Stimulated activated naive CD8-positive, alpha-beta T cell treated with anti-CD3 and anti-CD28 coated beads, Interleukin-15, Interleukin-2, amounts not matched to agents 100 ng/mL and 50 ng/mL, for 24 hours (primary cell): ENCODE measurements around the gene ZYX.

Source experiments
- H3K27ac Mint-ChIP-seq: one replicate; pipeline ENCODE4 v1.8.0; 2021; ENCODE audit warnings: mild to moderate bottlenecking, mixed read lengths
- H3K27me3 Mint-ChIP-seq: one replicate; pipeline ENCODE4 v1.8.0; 2021; ENCODE audit warnings: mixed read lengths
- H3K36me3 Mint-ChIP-seq: one replicate; pipeline ENCODE4 v1.8.0; 2021; ENCODE audit warnings: low read depth, mixed read lengths
- H3K4me1 Mint-ChIP-seq: one replicate; pipeline ENCODE4 v1.8.0; 2021; ENCODE audit warnings: low read depth, mixed read lengths
- H3K4me3 Mint-ChIP-seq: one replicate; pipeline ENCODE4 v1.8.0; 2021; ENCODE audit warnings: mild to moderate bottlenecking, mixed read lengths
- H3K9me3 Mint-ChIP-seq: one replicate; pipeline ENCODE4 v1.8.0; 2021; ENCODE audit warnings: mixed read lengths

Gene ZYX

GRCh38 chr7:143356414-143357050 lies 24.6 kb upstream of the ZYX start:
- Mint-ChIP-seq H3K4me1 (no peaks in the 10 kb centered on the region), H3K4me3 (no peak overlapping the region), H3K9me3 (no peaks in the 10 kb centered on the region), H3K27me3 (peaks cover 9% of the 10 kb centered on the region), H3K27ac (no peak overlapping the region), H3K36me3 (no peaks in the 10 kb centered on the region)

- Mint-ChIP-seq H3K36me3 (no peaks in the 10 kb centered on the region), H3K4me1 (no peaks in the 10 kb centered on the region), H3K27me3 (peaks cover 16% of the 10 kb centered on the region), H3K4me3 (no peak overlapping the region), H3K27ac (no peak overlapping the region), H3K9me3 (no peaks in the 10 kb centered on the region)
Measured at GRCh38 chr7:143358626-143359025, 22.5 kb upstream of the ZYX start.

- H3K9me3 Mint-ChIP-seq = no peaks in the 10 kb centered on the region
- no peaks in the 10 kb centered on the region for H3K4me1 Mint-ChIP-seq
- H3K36me3 Mint-ChIP-seq = no peaks in the 10 kb centered on the region
- H3K4me3 Mint-ChIP-seq = no peak overlapping the region
- peaks cover 28% of the 10 kb centered on the region for H3K27me3 Mint-ChIP-seq
- H3K27ac Mint-ChIP-seq = no peak overlapping the region
Measured at GRCh38 chr7:143359771-143360353, 21.3 kb upstream of the ZYX start.

- Mint-ChIP-seq H3K9me3 (no peaks in the 10 kb centered on the region), H3K36me3 (no peaks in the 10 kb centered on the region), H3K4me3 (peak overlapping the region; percentile 33), H3K27ac (no peak overlapping the region), H3K4me1 (no peaks in the 10 kb centered on the region), H3K27me3 (peaks cover 33% of the 10 kb centered on the region)
Measured at GRCh38 chr7:143360788-143361551, 20.2 kb upstream of the ZYX start.

GRCh38 chr7:143361552-143362130 lies 19.5 kb upstream of the ZYX start:
- H3K27ac Mint-ChIP-seq = no peak overlapping the region
- H3K4me1 Mint-ChIP-seq = no peaks in the 10 kb centered on the region
- H3K36me3 Mint-ChIP-seq = no peaks in the 10 kb centered on the region
- peak overlapping the region; percentile 84 for H3K4me3 Mint-ChIP-seq
- no peaks in the 10 kb centered on the region for H3K9me3 Mint-ChIP-seq
- peaks cover 37% of the 10 kb centered on the region for H3K27me3 Mint-ChIP-seq

GRCh38 chr7:143362131-143363015 lies 18.8 kb upstream of the ZYX start, which contains the start of gene FAM131B:
FAM131B (minus strand) TSS chr7:143362713; CDS start chr7:143362603, 110 bp downstream.
- no peak within 1 kb of the TSS for H3K27ac Mint-ChIP-seq
- H3K4me1 Mint-ChIP-seq = no peaks in the 10 kb centered on the region
- no peaks in the 10 kb centered on the region for H3K9me3 Mint-ChIP-seq
- no peaks in the 10 kb centered on the region for H3K36me3 Mint-ChIP-seq
- H3K27me3 Mint-ChIP-seq = peaks cover 37% of the 10 kb centered on the region
- H3K4me3 Mint-ChIP-seq = peak within 1 kb of the TSS; percentile 84

GRCh38 chr7:143363016-143363937 lies 17.9 kb upstream of the ZYX start:
- Mint-ChIP-seq H3K4me3 (peak overlapping the region; percentile 69), H3K9me3 (no peaks in the 10 kb centered on the region), H3K36me3 (no peaks in the 10 kb centered on the region), H3K4me1 (no peaks in the 10 kb centered on the region), H3K27me3 (peaks cover 37% of the 10 kb centered on the region), H3K27ac (no peak overlapping the region)

GRCh38 chr7:143367972-143368371 lies 13.2 kb upstream of the ZYX start:
- no peaks in the 10 kb centered on the region for H3K9me3 Mint-ChIP-seq
- no peaks in the 10 kb centered on the region for H3K36me3 Mint-ChIP-seq
- H3K27me3 Mint-ChIP-seq = peaks cover 27% of the 10 kb centered on the region
- H3K4me1 Mint-ChIP-seq = peaks cover 21% of the 10 kb centered on the region
- no peak overlapping the region for H3K27ac Mint-ChIP-seq
- no peak overlapping the region for H3K4me3 Mint-ChIP-seq

- Mint-ChIP-seq H3K27me3 (peaks cover 23% of the 10 kb centered on the region), H3K4me3 (no peak overlapping the region), H3K36me3 (no peaks in the 10 kb centered on the region), H3K4me1 (peaks cover 25% of the 10 kb centered on the region), H3K27ac (no peak overlapping the region), H3K9me3 (no peaks in the 10 kb centered on the region)
Measured at GRCh38 chr7:143368387-143368786, 12.8 kb upstream of the ZYX start.

- peak overlapping the region; percentile 34 for H3K27ac Mint-ChIP-seq
- H3K4me1 Mint-ChIP-seq = peaks cover 41% of the 10 kb centered on the region
- H3K9me3 Mint-ChIP-seq = no peaks in the 10 kb centered on the region
- H3K4me3 Mint-ChIP-seq = no peak overlapping the region
- H3K36me3 Mint-ChIP-seq = no peaks in the 10 kb centered on the region
- H3K27me3 Mint-ChIP-seq = peaks cover 7% of the 10 kb centered on the region
Measured at GRCh38 chr7:143369678-143370651, 11.2 kb upstream of the ZYX start.

GRCh38 chr7:143372070-143372469 lies 9.1 kb upstream of the ZYX start:
- peaks cover 61% of the 10 kb centered on the region for H3K4me1 Mint-ChIP-seq

GRCh38 chr7:143373255-143373794 lies 7.8 kb upstream of the ZYX start:
- H3K27ac Mint-ChIP-seq = no peak overlapping the region
- no peaks in the 10 kb centered on the region for H3K9me3 Mint-ChIP-seq
- H3K27me3 Mint-ChIP-seq = no peaks in the 10 kb centered on the region
- H3K4me1 Mint-ChIP-seq = peaks cover 69% of the 10 kb centered on the region
- H3K36me3 Mint-ChIP-seq = no peaks in the 10 kb centered on the region
- H3K4me3 Mint-ChIP-seq = no peak overlapping the region

More at GRCh38 chr7:143372070-143372469, 9.1 kb upstream of the ZYX start:
- Mint-ChIP-seq H3K9me3 (no peaks in the 10 kb centered on the region), H3K27ac (peak overlapping the region; percentile 71), H3K4me3 (peak overlapping the region; percentile 17), H3K36me3 (no peaks in the 10 kb centered on the region), H3K27me3 (no peaks in the 10 kb centered on the region)
